ENCODE data around the gene RBBP5.

The RBBP5 gene

GRCh38 chr1:205137901-205138300 is 16.1 kb upstream of the RBBP5 start:
- Histone ChIP-seq H3K36me3 (replicated peaks; ENCODE audit: low read depth, low read length) (no peaks in the 10 kb centered on the region), H3K79me2 (ENCODE audit: low read length) (no peaks in the 10 kb centered on the region), H3K9me3 (ENCODE audit: insufficient read depth, low read length) (no peaks in the 10 kb centered on the region), H4K20me1 (ENCODE audit: insufficient read depth, low read length) (no peaks in the 10 kb centered on the region), H3K4me3 (ENCODE audit: low read length) (no peak overlapping the region), H3K4me1 (ENCODE audit: low read length) (peaks cover 61% of the 10 kb centered on the region), H3K27ac (ENCODE audit: low read length) (peak overlapping the region; percentile 78), H3K4me2 (ENCODE audit: low read length) (peak overlapping the region; percentile 47), H2AFZ (ENCODE audit: low read depth, low read length) (peak overlapping the region; percentile 2; the same call in 1 of the 2 replicates), H3K27me3 (ENCODE audit: low read depth, low read length) (no peaks in the 10 kb centered on the region), H3K9ac (ENCODE audit: low read length) (peak overlapping the region; percentile 32; the same call in 1 of the 2 replicates)
- TF ChIP-seq CTCF (IDR thresholded peaks at IDR 0.05; ENCODE audit: low read depth, low read length) (no peak), EZH2phosphoT487 (IDR thresholded peaks at IDR 0.05; ENCODE audit: low read depth) (no peak)

GRCh38 chr1:205133287-205133686 is 11.5 kb upstream of the RBBP5 start:
- Histone ChIP-seq H3K27ac (ENCODE audit: low read length) (no peak overlapping the region), H3K9ac (ENCODE audit: low read length) (no peak overlapping the region), H2AFZ (ENCODE audit: low read depth, low read length) (no peak overlapping the region), H3K4me2 (ENCODE audit: low read length) (peak overlapping the region; percentile 1; the same call in 1 of the 2 replicates), H4K20me1 (ENCODE audit: insufficient read depth, low read length) (no peaks in the 10 kb centered on the region), H3K27me3 (ENCODE audit: low read depth, low read length) (no peaks in the 10 kb centered on the region), H3K4me3 (ENCODE audit: low read length) (no peak overlapping the region), H3K79me2 (ENCODE audit: low read length) (no peaks in the 10 kb centered on the region), H3K9me3 (ENCODE audit: insufficient read depth, low read length) (no peaks in the 10 kb centered on the region), H3K4me1 (ENCODE audit: low read length) (peaks cover 37% of the 10 kb centered on the region), H3K36me3 (replicated peaks; ENCODE audit: low read depth, low read length) (no peaks in the 10 kb centered on the region)
- TF ChIP-seq EZH2phosphoT487 (IDR thresholded peaks at IDR 0.05; ENCODE audit: low read depth) (no peak), CTCF (IDR thresholded peaks at IDR 0.05; ENCODE audit: low read depth, low read length) (no peak)

- no peak overlapping the region for H3K27ac ChIP-seq (ENCODE audit: low read length)
- no peaks in the 10 kb centered on the region for H4K20me1 ChIP-seq (ENCODE audit: insufficient read depth, low read length)
- H3K36me3 ChIP-seq (replicated peaks; ENCODE audit: low read depth, low read length): no peaks in the 10 kb centered on the region
- peaks cover 23% of the 10 kb centered on the region for H3K4me1 ChIP-seq (ENCODE audit: low read length)
- H2AFZ ChIP-seq (ENCODE audit: low read depth, low read length): peak overlapping the region; percentile 12; the same call in 1 of the 2 replicates
- no peaks in the 10 kb centered on the region for H3K9me3 ChIP-seq (ENCODE audit: insufficient read depth, low read length)
- H3K9ac ChIP-seq (ENCODE audit: low read length): no peak overlapping the region
- H3K4me2 ChIP-seq (ENCODE audit: low read length): no peak overlapping the region
- H3K79me2 ChIP-seq (ENCODE audit: low read length): no peaks in the 10 kb centered on the region
- TF ChIP-seq EZH2phosphoT487 (IDR thresholded peaks at IDR 0.05; ENCODE audit: low read depth) (no peak), CTCF (IDR thresholded peaks at IDR 0.05; ENCODE audit: low read depth, low read length) (no peak)
- no peak overlapping the region for H3K4me3 ChIP-seq (ENCODE audit: low read length)
- H3K27me3 ChIP-seq (ENCODE audit: low read depth, low read length): no peaks in the 10 kb centered on the region
Observed at GRCh38 chr1:205129447-205130029, 7.8 kb upstream of the RBBP5 start.

GRCh38 chr1:205128050-205128449 is 6.3 kb upstream of the RBBP5 start:
- Histone ChIP-seq H3K4me1 (ENCODE audit: low read length) (peaks cover 14% of the 10 kb centered on the region), H3K9ac (ENCODE audit: low read length) (no peak overlapping the region), H4K20me1 (ENCODE audit: insufficient read depth, low read length) (no peaks in the 10 kb centered on the region), H3K36me3 (replicated peaks; ENCODE audit: low read depth, low read length) (no peaks in the 10 kb centered on the region), H3K9me3 (ENCODE audit: insufficient read depth, low read length) (no peaks in the 10 kb centered on the region), H3K4me2 (ENCODE audit: low read length) (no peak overlapping the region), H3K27me3 (ENCODE audit: low read depth, low read length) (no peaks in the 10 kb centered on the region), H2AFZ (ENCODE audit: low read depth, low read length) (no peak overlapping the region), H3K27ac (ENCODE audit: low read length) (no peak overlapping the region), H3K79me2 (ENCODE audit: low read length) (no peaks in the 10 kb centered on the region), H3K4me3 (ENCODE audit: low read length) (no peak overlapping the region)
- TF ChIP-seq EZH2phosphoT487 (IDR thresholded peaks at IDR 0.05; ENCODE audit: low read depth) (no peak), CTCF (IDR thresholded peaks at IDR 0.05; ENCODE audit: low read depth, low read length) (no peak)
